ENCODE measurements around the gene PIK3C3. TPM values are rescaled to one million over a fixed set of nuclear protein-coding genes. Genes with fewer than 3 reads are reported as not detected.

PIK3C3 gene
- 26.9 and 38.7 TPM in 2 replicates for polyA plus RNA-seq (2012; rRNA removed)
- polyA plus RNA-seq (2012; cell fraction: cytosol; rRNA removed), result 40.9 and 52.6 TPM in 2 replicates
- polyA plus RNA-seq (2012; cell fraction: nucleus; rRNA removed), result 37.3 and 55.4 TPM in 2 replicates

DNA sequence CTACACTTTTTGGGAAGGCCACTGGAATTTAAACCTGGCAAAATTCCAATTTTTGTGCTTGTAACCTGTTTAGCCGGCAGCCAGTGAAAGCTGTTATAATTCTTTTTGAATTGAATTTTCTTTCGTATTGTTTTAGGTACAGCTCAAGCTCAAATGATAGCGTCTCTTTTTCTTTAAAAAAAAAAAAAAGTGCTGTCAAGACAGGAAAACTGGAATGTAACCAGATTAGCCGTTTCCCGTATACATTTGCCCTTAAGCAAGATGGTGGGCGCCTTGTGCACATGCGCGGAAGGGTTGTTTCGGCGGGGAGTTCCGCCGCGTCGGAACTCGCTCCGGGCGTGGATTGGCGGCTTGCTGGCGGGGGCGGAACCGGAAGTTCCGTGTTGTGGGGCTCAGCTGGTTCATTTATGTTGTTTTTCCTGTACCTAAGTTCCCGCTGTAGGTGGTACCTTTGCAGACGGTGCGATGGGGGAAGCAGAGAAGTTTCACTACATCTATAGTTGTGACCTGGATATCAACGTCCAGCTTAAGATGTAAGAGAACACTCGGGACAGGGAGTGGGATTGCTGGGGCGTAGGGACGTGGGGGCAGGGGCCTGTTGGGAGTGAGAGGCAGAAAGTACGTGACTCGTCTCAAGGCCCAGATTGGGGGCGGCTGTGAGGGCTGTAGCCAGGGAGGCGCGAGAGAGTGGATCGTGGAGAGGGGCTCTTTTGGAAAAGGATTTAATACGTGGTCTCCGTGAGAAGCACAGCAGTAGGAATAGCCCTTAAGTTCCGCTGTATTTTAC lies at the start of gene PIK3C3:
PIK3C3 (plus strand) TSS at position 408 of the 787 bp plus-strand sequence; CDS start at position 466, 58 bp downstream.
- H3K9me3 ChIP-seq, result no peaks in the 10 kb centered on the region
- H3K9ac ChIP-seq, result peak within 1 kb of the TSS; percentile 86
- H3K79me2 ChIP-seq (ENCODE audit: insufficient read depth), result peaks cover 50% of the 10 kb centered on the region
- peak within 1 kb of the TSS; percentile 83 for H3K4me2 ChIP-seq
- under 1% methylated on average over 37 of the region's 38 CpGs for WGBS (ENCODE audit: low lambda C conversion rate)
- ChIA-PET CTCF (no interaction called here), POLR2A (interaction anchor here (0.7 kb wide), 1 partner anchor 928 kb away, joined by 3 read pairs; no protein-coding TSS in a partner anchor)
- H3K27ac ChIP-seq (ENCODE audit: low read depth in 2 of 2, low read length in 1 of 2), result peak within 1 kb of the TSS; percentile 53 to 73; a peak in 3 of 4 replicates
- no peaks in the 10 kb centered on the region for H3F3A ChIP-seq (replicated peaks; ENCODE audit: insufficient read depth)
- H3K9me2 ChIP-seq, result no peaks in the 10 kb centered on the region
- peaks cover 25 to 29% of the 10 kb centered on the region in 2 experiments for H3K36me3 ChIP-seq (replicated peaks in 1 of 2; ENCODE audit: control insufficient read depth in 1 of 2, insufficient read depth in 2 of 2, low read length in 1 of 2)
- peaks cover 0 to 10% of the 10 kb centered on the region in 2 experiments; a peak in 3 of 4 replicates for H3K4me1 ChIP-seq (ENCODE audit: control insufficient read depth in 1 of 2, insufficient read depth in 2 of 2, low read depth in 1 of 2, low read length in 1 of 2)
- peak within 1 kb of the TSS; percentile 95 for H2AFZ ChIP-seq (ENCODE audit: low read depth)
- peak within 1 kb of the TSS; percentile 67 to 90 for H3K4me3 ChIP-seq (ENCODE audit: low read depth in 2 of 2, low read length in 1 of 2)
- peak; percentile 88 for DNase-seq
- H3K27me3 ChIP-seq (ENCODE audit: insufficient read depth), result no peaks in the 10 kb centered on the region
- H4K20me1 ChIP-seq (ENCODE audit: insufficient read depth), result peaks cover 14% of the 10 kb centered on the region; the same call in 1 of the 2 replicates
- TF ChIP-seq GATA2 (CRISPR knock-in tag; IDR thresholded peaks at IDR 0.05), result no peak
- no peak for TF ChIP-seq EZH2phosphoT487 (IDR thresholded peaks at IDR 0.05; ENCODE audit: borderline replicate concordance, low read depth)
- no peak for TF ChIP-seq RAD21 (IDR thresholded peaks at IDR 0.05; ENCODE audit: low read length)
- TF ChIP-seq, protein P1, sequence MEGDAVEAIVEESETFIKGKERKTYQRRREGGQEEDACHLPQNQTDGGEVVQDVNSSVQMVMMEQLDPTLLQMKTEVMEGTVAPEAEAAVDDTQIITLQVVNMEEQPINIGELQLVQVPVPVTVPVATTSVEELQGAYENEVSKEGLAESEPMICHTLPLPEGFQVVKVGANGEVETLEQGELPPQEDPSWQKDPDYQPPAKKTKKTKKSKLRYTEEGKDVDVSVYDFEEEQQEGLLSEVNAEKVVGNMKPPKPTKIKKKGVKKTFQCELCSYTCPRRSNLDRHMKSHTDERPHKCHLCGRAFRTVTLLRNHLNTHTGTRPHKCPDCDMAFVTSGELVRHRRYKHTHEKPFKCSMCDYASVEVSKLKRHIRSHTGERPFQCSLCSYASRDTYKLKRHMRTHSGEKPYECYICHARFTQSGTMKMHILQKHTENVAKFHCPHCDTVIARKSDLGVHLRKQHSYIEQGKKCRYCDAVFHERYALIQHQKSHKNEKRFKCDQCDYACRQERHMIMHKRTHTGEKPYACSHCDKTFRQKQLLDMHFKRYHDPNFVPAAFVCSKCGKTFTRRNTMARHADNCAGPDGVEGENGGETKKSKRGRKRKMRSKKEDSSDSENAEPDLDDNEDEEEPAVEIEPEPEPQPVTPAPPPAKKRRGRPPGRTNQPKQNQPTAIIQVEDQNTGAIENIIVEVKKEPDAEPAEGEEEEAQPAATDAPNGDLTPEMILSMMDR (IDR thresholded peaks at IDR 0.05), result no peak
- no peak for TF ChIP-seq RCOR1 (IDR thresholded peaks at IDR 0.05; ENCODE audit: low read length)
- TF ChIP-seq FOXM1 (IDR thresholded peaks at IDR 0.05; ENCODE audit: low read depth), result no peak
- TF ChIP-seq YY1 (IDR thresholded peaks at IDR 0.05; ENCODE audit: low read depth), result peak; percentile 96
- TF ChIP-seq NFIC (IDR thresholded peaks at IDR 0.05; ENCODE audit: borderline replicate concordance), result peak; percentile 8; the same call in 1 of the 2 replicates
- TF ChIP-seq RFX5 (IDR thresholded peaks at IDR 0.05; ENCODE audit: low read length), result peak; percentile 60; the same call in 1 of the 2 replicates
- no peak for TF ChIP-seq SMC3 (IDR thresholded peaks at IDR 0.05; ENCODE audit: low read depth, low read length)
- peak; percentile 32 for TF ChIP-seq CHD2 (IDR thresholded peaks at IDR 0.05; ENCODE audit: low read length, partially characterized antibody)
- TF ChIP-seq, protein P2, sequence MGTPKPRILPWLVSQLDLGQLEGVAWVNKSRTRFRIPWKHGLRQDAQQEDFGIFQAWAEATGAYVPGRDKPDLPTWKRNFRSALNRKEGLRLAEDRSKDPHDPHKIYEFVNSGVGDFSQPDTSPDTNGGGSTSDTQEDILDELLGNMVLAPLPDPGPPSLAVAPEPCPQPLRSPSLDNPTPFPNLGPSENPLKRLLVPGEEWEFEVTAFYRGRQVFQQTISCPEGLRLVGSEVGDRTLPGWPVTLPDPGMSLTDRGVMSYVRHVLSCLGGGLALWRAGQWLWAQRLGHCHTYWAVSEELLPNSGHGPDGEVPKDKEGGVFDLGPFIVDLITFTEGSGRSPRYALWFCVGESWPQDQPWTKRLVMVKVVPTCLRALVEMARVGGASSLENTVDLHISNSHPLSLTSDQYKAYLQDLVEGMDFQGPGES (IDR thresholded peaks at IDR 0.05; ENCODE audit: low read depth, low read length), result no peak
- no peak for TF ChIP-seq RXRA (IDR thresholded peaks at IDR 0.05; ENCODE audit: borderline replicate concordance, low read depth)
- TF ChIP-seq JUND (IDR thresholded peaks at IDR 0.05), result no peak
- TF ChIP-seq MXI1 (IDR thresholded peaks at IDR 0.05; ENCODE audit: low read depth, low read length), result peak; percentile 55
- no peak for TF ChIP-seq TCF12 (IDR thresholded peaks at IDR 0.05)
- TF ChIP-seq GABPA (IDR thresholded peaks at IDR 0.05; ENCODE audit: low read depth), result peak; percentile 94
- peak; percentile 71; the same call in 1 of the 2 replicates for TF ChIP-seq SIN3A (IDR thresholded peaks at IDR 0.05; ENCODE audit: borderline replicate concordance, low read depth, low read length)
- TF ChIP-seq EP300 (IDR thresholded peaks at IDR 0.05; ENCODE audit: borderline replicate concordance in 1 of 2, low read depth in 1 of 2, low read length in 1 of 2), result no peak
- TF ChIP-seq, protein P3, sequence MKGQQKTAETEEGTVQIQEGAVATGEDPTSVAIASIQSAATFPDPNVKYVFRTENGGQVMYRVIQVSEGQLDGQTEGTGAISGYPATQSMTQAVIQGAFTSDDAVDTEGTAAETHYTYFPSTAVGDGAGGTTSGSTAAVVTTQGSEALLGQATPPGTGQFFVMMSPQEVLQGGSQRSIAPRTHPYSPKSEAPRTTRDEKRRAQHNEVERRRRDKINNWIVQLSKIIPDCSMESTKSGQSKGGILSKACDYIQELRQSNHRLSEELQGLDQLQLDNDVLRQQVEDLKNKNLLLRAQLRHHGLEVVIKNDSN (IDR thresholded peaks at IDR 0.05; ENCODE audit: borderline replicate concordance, low read depth), result peak; percentile 15; the same call in 1 of the 2 replicates
- no peak for TF ChIP-seq TEAD4 (IDR thresholded peaks at IDR 0.05; ENCODE audit: borderline replicate concordance, insufficient read depth)
- TF ChIP-seq POLR2AphosphoS5 (IDR thresholded peaks at IDR 0.05; ENCODE audit: low read depth, low read length), result peak; percentile 74; the same call in 1 of the 2 replicates
- TF ChIP-seq ELF1 (IDR thresholded peaks at IDR 0.05), result peak; percentile 88
- TF ChIP-seq NRF1 (IDR thresholded peaks at IDR 0.05; ENCODE audit: low read depth, low read length), result peak; percentile 60; the same call in 1 of the 2 replicates
- TF ChIP-seq TAF1 (IDR thresholded peaks at IDR 0.05; ENCODE audit: borderline replicate concordance, low read depth, low read length), result peak; percentile 63; the same call in 1 of the 2 replicates
- TF ChIP-seq, protein P4, sequence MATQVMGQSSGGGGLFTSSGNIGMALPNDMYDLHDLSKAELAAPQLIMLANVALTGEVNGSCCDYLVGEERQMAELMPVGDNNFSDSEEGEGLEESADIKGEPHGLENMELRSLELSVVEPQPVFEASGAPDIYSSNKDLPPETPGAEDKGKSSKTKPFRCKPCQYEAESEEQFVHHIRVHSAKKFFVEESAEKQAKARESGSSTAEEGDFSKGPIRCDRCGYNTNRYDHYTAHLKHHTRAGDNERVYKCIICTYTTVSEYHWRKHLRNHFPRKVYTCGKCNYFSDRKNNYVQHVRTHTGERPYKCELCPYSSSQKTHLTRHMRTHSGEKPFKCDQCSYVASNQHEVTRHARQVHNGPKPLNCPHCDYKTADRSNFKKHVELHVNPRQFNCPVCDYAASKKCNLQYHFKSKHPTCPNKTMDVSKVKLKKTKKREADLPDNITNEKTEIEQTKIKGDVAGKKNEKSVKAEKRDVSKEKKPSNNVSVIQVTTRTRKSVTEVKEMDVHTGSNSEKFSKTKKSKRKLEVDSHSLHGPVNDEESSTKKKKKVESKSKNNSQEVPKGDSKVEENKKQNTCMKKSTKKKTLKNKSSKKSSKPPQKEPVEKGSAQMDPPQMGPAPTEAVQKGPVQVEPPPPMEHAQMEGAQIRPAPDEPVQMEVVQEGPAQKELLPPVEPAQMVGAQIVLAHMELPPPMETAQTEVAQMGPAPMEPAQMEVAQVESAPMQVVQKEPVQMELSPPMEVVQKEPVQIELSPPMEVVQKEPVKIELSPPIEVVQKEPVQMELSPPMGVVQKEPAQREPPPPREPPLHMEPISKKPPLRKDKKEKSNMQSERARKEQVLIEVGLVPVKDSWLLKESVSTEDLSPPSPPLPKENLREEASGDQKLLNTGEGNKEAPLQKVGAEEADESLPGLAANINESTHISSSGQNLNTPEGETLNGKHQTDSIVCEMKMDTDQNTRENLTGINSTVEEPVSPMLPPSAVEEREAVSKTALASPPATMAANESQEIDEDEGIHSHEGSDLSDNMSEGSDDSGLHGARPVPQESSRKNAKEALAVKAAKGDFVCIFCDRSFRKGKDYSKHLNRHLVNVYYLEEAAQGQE (IDR thresholded peaks at IDR 0.05; ENCODE audit: low read depth, low read length), result no peak
- no peak for TF ChIP-seq FOXJ3 (CRISPR knock-in tag; IDR thresholded peaks at IDR 0.05)

All from SK-N-SH (cell line).